Endothelial cell of umbilical vein (primary cell): ENCODE measurements around the gene DBR1. TPM values are rescaled to one million over a fixed set of nuclear protein-coding genes. Genes with fewer than 3 reads are reported as not detected.

Experiments
- BruUV-seq: library from RNA; stranded (reverse); fragments of 400-500 nt; replicated peaks from 2 replicates; lab custom pipeline; 2021; lab: Mats Ljungman, UMichigan
- CTCF ChIA-PET: fragments of 300-600, 350-600 bp; sonication (Branson Sonifier 250); formaldehyde crosslinking; loops from one replicate; lab custom pipeline; 2021; ENCODE audit warnings: antibody characterized with exemption, inconsistent platforms; lab: Charles Lee
- POLR2A ChIA-PET: fragments of 300-600, 350-600 bp; sonication (Branson Sonifier 250); formaldehyde crosslinking; loops from one replicate; lab custom pipeline; 2021; ENCODE audit warnings: antibody characterized with exemption, inconsistent platforms; lab: Charles Lee
- DNase-seq: peaks from one replicate; pipeline ENCODE4 v3.0.0-alpha.2; 2011; ENCODE audit warnings: low read depth, low spot score
- FAIRE-seq: peaks from 2 replicates; lab custom pipeline; 2011; peaks lifted over from hg19 to GRCh38; lab: Jason Lieb, UNC
- H2AFZ ChIP-seq: 2 replicates; pipeline ENCODE4 v1.6.0; 2012; ENCODE audit warnings: low read depth, low read length, control low read depth, inconsistent platforms
- H3K27ac ChIP-seq: 2 replicates; pipeline ENCODE4 v1.5.1; 2011; ENCODE audit warnings: low read depth, mild to moderate bottlenecking, control low read depth, low read length, moderate library complexity; ENCODE audit not compliant: insufficient read depth
- H3K27me3 ChIP-seq, 2 experiments: 2 replicates each; pipeline versions ENCODE4 v1.6.0 to v1.6.1; 2011; ENCODE audit warnings: low read length in 2 of 2, mixed read lengths in 1 of 2; ENCODE audit not compliant: control insufficient read depth in 2 of 2, insufficient read depth in 2 of 2
- H3K36me3 ChIP-seq, 2 experiments: 2 replicates in 1 of 2; 3 replicates in 1 of 2; pipeline ENCODE4 v1.5.1; 2011; ENCODE audit warnings: low read length in 2 of 2, mild to moderate bottlenecking in 1 of 2, moderate library complexity in 1 of 2; ENCODE audit not compliant: control insufficient read depth in 2 of 2, insufficient read depth in 2 of 2; ENCODE audit errors: extremely low read depth in 1 of 2
- H3K4me1 ChIP-seq: 3 replicates; pipeline ENCODE4 v1.5.1; 2011; ENCODE audit warnings: mild to moderate bottlenecking, low read length; ENCODE audit not compliant: control insufficient read depth, insufficient read depth; ENCODE audit errors: extremely low read depth
- H3K4me2 ChIP-seq: 2 replicates; pipeline ENCODE4 v1.6.1; 2011; ENCODE audit warnings: low read length, control low read depth, mixed read lengths; ENCODE audit not compliant: insufficient read depth
- H3K4me3 ChIP-seq, 3 experiments: fragments of 200-600 bp in 1 of 3; sonication (generic), shearing (Covaris generic) in 1 of 3; replicated peaks in 1 of 3; 2 replicates each; pipeline ENCODE4 v1.5.1; 2011 to 2016; ENCODE audit warnings: control low read depth in 3 of 3, low read length in 3 of 3, mild to moderate bottlenecking in 2 of 3, inconsistent platforms in 1 of 3, low read depth in 1 of 3, moderate library complexity in 1 of 3; ENCODE audit not compliant: insufficient read depth in 1 of 3
- H3K79me2 ChIP-seq: 2 replicates; pipeline ENCODE4 v1.6.0; 2012; ENCODE audit warnings: low read length, inconsistent platforms; ENCODE audit not compliant: control insufficient read depth, insufficient read depth
- H3K9ac ChIP-seq: replicated peaks from 2 replicates; pipeline ENCODE3; 2011; ENCODE audit warnings: low read length, control low read depth; ENCODE audit not compliant: insufficient read depth; ENCODE audit errors: extremely low read depth
- H3K9me1 ChIP-seq: replicated peaks from 3 replicates; pipeline ENCODE4 v1.6.0; 2011; ENCODE audit warnings: mild to moderate bottlenecking, low read length; ENCODE audit not compliant: control insufficient read depth, insufficient read depth; ENCODE audit errors: extremely low read depth
- H3K9me3 ChIP-seq: replicated peaks from 2 replicates; pipeline ENCODE4 v1.5.1; 2012; ENCODE audit warnings: low read length, inconsistent platforms; ENCODE audit not compliant: control insufficient read depth, insufficient read depth
- H4K20me1 ChIP-seq: replicated peaks from 2 replicates; pipeline ENCODE3; 2011; ENCODE audit warnings: mild to moderate bottlenecking, low read length; ENCODE audit not compliant: control insufficient read depth, insufficient read depth; ENCODE audit errors: extremely low read depth
- EZH2 ChIP-seq: IDR thresholded peaks from 2 replicates; pipeline ENCODE4 v1.6.1; 2012; ENCODE audit warnings: borderline replicate concordance, low read depth, mild to moderate bottlenecking, moderate library complexity, low read length, inconsistent platforms; ENCODE audit not compliant: severe bottlenecking
- dilution Hi-C: fragments of 300-500 bp; cut with MboI; formaldehyde crosslinking; loops from one replicate; pipeline ENCODE4 v1.15.0; 2019; ENCODE audit warnings: low sequenced_read_pairs; ENCODE audit not compliant: extremely low pct_ligation_motif_present
- intact Hi-C: fragments of 100-400 bp; cut with micrococcal nuclease; formaldehyde crosslinking; loops from one replicate; pipeline ENCODE4 v1.10.0; 2022
- polyA plus RNA-seq, 4 experiments: library from polyadenylated mRNA; depleted of rRNA in 3 of 4; stranded (reverse) in 3 of 4; unstranded in 1 of 4; fragments of >200 nt; gene quantifications; 2 replicates each; pipeline versions ENCODE4 v1.2.1 to v1.2.3, GENCODE V29; 2011 to 2012; ENCODE audit warnings: missing spikeins in 1 of 4
- total RNA-seq: library from RNA; stranded (reverse); gene quantifications from 2 replicates; pipeline ENCODE4 v1.2.3, GENCODE V29; 2021
- TF ChIP-seq, protein P1 (sequence below), 2 donors: IDR thresholded peaks; 1 replicate in 1 of 2; 2 replicates in 1 of 2; pipeline ENCODE4 v1.5.1; 2011; ENCODE audit warnings: low read length in 2 of 2, mild to moderate bottlenecking in 2 of 2, moderate library complexity in 2 of 2, control low read depth in 1 of 2, inconsistent platforms in 1 of 2, low read depth in 1 of 2; ENCODE audit not compliant: insufficient read depth in 1 of 2; ENCODE audit errors: extremely low read depth in 1 of 2

DBR1 gene
- total and polyA plus RNA-seq, 2 donors (not counting 3 experiments of a cell fraction or from before 2014, with no cell fraction given) = 10.3 to 17.8 TPM

DNA sequence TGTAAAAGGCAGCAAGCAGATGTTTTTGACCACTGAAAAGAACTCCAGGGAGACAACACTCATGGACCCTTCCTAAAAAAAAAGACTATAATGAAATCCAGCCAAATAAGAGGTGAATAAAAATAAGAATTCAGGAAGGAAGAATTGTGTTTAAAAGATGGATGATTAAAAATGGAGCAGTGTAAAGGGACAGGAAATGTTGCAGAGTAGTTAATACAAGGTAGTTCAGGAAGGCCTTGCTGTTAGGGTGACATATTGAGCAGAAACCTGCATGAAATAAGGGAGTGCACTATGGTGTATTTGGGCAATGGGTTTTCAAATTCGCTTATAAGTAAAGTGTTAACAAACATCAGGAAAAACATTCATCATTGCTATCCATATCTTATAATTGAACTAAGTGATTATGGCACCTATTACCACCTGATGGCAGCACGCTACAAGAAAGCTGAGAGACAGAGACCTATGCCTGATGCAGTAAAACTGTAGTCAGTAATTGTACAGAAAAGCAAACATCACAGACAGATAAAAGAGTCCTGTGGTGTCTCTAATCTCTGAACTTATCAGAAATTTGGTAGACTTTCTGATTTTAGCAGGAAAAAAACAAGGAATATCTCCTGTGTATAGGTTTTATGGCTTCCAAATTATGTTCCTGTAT, 5.8 kb upstream of the DBR1 start:
- no peaks in the 10 kb centered on the region for H4K20me1 ChIP-seq
- no peaks in the 10 kb centered on the region for H3K4me1 ChIP-seq
- H3K9me1 ChIP-seq = no peaks in the 10 kb centered on the region
- H3K9me3 ChIP-seq = no peaks in the 10 kb centered on the region
- no peaks in the 10 kb centered on the region for H3K79me2 ChIP-seq
- dilution Hi-C loops = no loop called here
- H3K27ac ChIP-seq = no peak overlapping the region
- H2AFZ ChIP-seq = no peak overlapping the region
- DNase-seq = peak; percentile 50
- peak; percentile 69 for FAIRE-seq
- peaks cover 7 to 13% of the 10 kb centered on the region in 2 experiments for H3K27me3 ChIP-seq
- ChIA-PET CTCF (interaction anchor here (0.6 to 1.9 kb wide), 13 partner anchors 10 to 799 kb away, joined by 3 to 11 read pairs (median 4); partner anchors contain the start of gene NME9), POLR2A (interaction anchor here (0.5 kb wide), 1 partner anchor 19 kb away, joined by 3 read pairs; no protein-coding TSS in a partner anchor)
- H3K36me3 ChIP-seq = no peaks in the 10 kb centered on the region
- no TSS peak for BruUV-seq
- intact Hi-C loops = loop anchor here (1.0 to 10.0 kb wide), 5 partner anchors 168 to 744 kb away; partner anchors contain the start of genes CEP70 and MRAS
- H3K4me2 ChIP-seq = no peak overlapping the region
- H3K4me3 ChIP-seq = no peak overlapping the region
- TF ChIP-seq, protein P1, sequence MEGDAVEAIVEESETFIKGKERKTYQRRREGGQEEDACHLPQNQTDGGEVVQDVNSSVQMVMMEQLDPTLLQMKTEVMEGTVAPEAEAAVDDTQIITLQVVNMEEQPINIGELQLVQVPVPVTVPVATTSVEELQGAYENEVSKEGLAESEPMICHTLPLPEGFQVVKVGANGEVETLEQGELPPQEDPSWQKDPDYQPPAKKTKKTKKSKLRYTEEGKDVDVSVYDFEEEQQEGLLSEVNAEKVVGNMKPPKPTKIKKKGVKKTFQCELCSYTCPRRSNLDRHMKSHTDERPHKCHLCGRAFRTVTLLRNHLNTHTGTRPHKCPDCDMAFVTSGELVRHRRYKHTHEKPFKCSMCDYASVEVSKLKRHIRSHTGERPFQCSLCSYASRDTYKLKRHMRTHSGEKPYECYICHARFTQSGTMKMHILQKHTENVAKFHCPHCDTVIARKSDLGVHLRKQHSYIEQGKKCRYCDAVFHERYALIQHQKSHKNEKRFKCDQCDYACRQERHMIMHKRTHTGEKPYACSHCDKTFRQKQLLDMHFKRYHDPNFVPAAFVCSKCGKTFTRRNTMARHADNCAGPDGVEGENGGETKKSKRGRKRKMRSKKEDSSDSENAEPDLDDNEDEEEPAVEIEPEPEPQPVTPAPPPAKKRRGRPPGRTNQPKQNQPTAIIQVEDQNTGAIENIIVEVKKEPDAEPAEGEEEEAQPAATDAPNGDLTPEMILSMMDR (IDR thresholded peaks at IDR 0.05; ENCODE audit: extremely low read depth in 1 of 2, insufficient read depth in 1 of 2, low read depth in 1 of 2, low read length in 2 of 2) = peak; percentile 19 to 21
- TF ChIP-seq EZH2 = no peak
- H3K9ac ChIP-seq = no peak overlapping the region
